Epithelial cell of proximal tubule (primary cell): ENCODE data around the gene BFSP2. TPM values are rescaled to one million over a fixed set of nuclear protein-coding genes. Genes with fewer than 3 reads are reported as not detected.

Experiments used
- DNase-seq: peaks from one replicate; pipeline ENCODE4 v3.0.0-alpha.2; 2011; ENCODE audit warnings: low read depth
- H3K4me3 ChIP-seq: 2 replicates; pipeline ENCODE4 v1.5.1; 2011; ENCODE audit warnings: low read depth, mild to moderate bottlenecking, low read length
- CTCF ChIP-seq: conservative IDR thresholded peaks from 2 replicates; pipeline ENCODE4 v1.5.1; 2012; ENCODE audit warnings: low read depth, mild to moderate bottlenecking, low read length
- total RNA-seq: library from RNA; depleted of rRNA; stranded (reverse); fragments of >200 nt; gene quantifications from 2 replicates; pipeline ENCODE4 v1.2.3, GENCODE V29; 2015

BFSP2 gene
- total RNA-seq, 1 donor from 2014 or later: not detected

- H3K4me3 ChIP-seq: no peak overlapping the region
- no peak for TF ChIP-seq CTCF
- no peak for DNase-seq
These were observed 12.6 kb downstream of the BFSP2 start for GRCh38 chr3:133412183-133413132.

- H3K4me3 ChIP-seq: no peak overlapping the region
- DNase-seq: no peak
- no peak for TF ChIP-seq CTCF
These were observed 13.5 kb downstream of the BFSP2 start for GRCh38 chr3:133413161-133414020.

GRCh38 chr3:133414021-133414392 is 14.2 kb downstream of the BFSP2 start:
- DNase-seq: no peak
- H3K4me3 ChIP-seq: no peak overlapping the region
- TF ChIP-seq CTCF: no peak

DNA sequence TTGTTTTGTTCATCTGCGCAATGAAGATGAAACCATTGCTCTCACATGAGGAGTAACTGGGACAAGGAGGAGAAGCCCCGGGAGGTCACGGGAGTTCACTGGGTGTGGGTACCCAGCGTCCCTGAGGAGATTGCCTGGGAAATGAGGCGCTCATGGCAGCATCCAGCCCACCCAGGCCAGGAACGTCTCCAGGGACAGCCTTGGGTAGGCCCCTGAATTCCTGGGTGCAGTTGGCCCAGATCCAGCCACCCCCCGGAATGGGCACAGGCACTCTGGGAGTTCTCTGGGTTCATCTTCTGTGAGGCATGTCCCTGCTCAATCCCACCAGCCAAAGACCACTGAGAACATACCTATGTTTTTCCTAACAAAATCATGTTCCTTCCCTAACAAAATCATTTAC is 18.5 kb downstream of the BFSP2 start:
- no peak overlapping the region for H3K4me3 ChIP-seq
- no peak for DNase-seq
- TF ChIP-seq CTCF: no peak

DNA sequence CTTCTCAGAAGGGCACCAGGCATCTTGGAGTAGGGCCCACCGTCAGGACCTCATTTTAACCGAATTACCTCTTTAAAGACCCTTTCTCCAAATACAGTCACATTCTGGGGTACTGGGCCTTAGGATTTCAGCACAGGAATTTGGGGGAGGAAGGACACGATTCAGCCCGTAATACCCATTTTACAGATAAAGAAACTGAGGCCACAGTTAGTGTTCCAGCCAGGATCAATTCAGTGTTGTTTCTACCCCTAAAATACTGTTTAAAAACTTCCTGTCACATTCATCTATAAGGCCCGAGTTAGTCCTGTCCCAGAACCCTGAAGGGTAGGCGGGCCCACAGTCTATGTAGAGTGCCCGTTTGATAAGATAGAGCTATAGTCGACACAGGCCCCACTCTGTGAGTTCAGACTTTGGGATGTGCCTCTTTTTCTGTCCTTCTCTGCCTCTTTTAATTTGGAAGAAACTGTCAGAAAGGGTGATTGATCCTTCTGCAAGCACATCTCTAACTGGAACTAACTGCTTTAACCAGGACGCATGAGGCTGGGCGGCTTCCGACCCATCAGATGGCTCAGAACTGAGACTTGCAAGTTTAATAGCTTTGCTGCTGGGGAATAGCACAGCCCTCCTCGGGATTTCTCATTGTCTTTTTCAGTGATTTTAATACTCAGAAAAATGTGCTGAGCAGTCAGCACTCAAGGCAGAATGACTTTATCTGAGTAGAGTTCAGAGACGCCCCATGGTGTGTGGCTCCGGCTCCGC is 19.5 kb downstream of the BFSP2 start:
- TF ChIP-seq CTCF: no peak
- no peak overlapping the region for H3K4me3 ChIP-seq
- no peak for DNase-seq

DNA sequence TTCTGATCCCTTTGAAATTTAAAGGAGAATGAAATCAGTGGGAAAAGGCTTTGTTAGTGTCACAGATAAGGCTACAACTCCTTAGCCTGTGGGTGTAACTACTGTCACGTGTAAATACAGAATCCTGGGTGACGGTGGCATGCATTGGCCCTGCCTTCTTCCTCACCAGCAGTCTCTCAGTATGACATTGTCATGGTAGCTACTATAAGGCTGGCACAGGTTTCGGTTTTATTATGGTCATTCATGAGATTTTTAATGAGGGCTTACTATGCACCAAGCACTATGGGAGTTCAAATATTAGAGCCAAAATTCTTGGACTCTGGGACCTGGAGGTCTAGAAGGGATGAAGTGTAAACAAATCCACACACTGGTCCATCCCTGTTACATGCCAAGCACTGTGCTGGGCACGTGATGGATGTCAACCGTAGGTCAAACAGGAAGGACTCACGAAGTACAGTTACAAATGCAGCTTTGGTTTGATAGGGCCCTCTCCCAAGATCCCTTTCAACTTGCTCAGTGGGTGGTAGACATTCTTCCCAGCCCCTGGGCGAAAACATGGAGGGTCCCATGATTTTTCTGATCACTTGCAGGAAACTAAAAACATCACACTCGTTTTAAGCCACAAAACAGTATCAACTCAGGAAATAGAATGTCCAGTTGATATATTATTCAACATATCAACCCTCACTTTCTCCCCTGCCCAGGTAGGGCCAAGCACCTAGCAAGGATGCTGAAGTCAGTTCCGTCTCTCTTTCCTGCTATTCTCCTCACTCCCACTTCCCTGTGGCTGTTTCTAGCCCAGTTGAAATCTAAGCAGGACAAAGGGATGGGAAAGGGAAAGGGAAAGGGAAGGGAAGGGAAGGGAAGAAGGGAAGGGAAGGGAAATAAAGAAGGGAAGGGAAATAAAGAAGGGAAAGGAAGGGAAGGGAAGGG is 25.3 kb downstream of the BFSP2 start:
- DNase-seq: no peak
- TF ChIP-seq CTCF: no peak
- no peak overlapping the region for H3K4me3 ChIP-seq
